Progenitor cell of endocrine pancreas (in vitro differentiated cells): Measurements from ENCODE around the gene CDHR3. TPM values are rescaled to one million over a fixed set of nuclear protein-coding genes. Genes with fewer than 3 reads are reported as not detected.

Experiments used
- DNase-seq: peaks from one replicate; pipeline ENCODE4 v3.0.0; 2021; ENCODE audit warnings: low spot score; ENCODE audit not compliant: unreplicated experiment
- H3K27ac Mint-ChIP-seq: 2 replicates; pipeline ENCODE4 v1.8.0; 2021; ENCODE audit warnings: mild to moderate bottlenecking, moderate library complexity, mixed read lengths
- H3K27me3 Mint-ChIP-seq: 2 replicates; pipeline ENCODE4 v1.8.0; 2021; ENCODE audit warnings: mixed read lengths
- H3K36me3 Mint-ChIP-seq: 2 replicates; pipeline ENCODE4 v1.8.0; 2022; ENCODE audit warnings: mixed read lengths; ENCODE audit not compliant: insufficient read depth
- H3K4me1 Mint-ChIP-seq: 2 replicates; pipeline ENCODE4 v1.8.0; 2021; ENCODE audit warnings: low read depth, mixed read lengths
- H3K4me3 Mint-ChIP-seq: 2 replicates; pipeline ENCODE4 v1.8.0; 2021; ENCODE audit warnings: low read depth, mild to moderate bottlenecking, moderate library complexity, mixed read lengths
- H3K9me3 Mint-ChIP-seq: 2 replicates; pipeline ENCODE4 v1.8.0; 2021; ENCODE audit warnings: low read depth, mixed read lengths
- CTCF ChIP-seq: fragments of 200-600 bp; sonication (generic); IDR thresholded peaks from one replicate; pipeline ENCODE4 v1.5.0; 2021; ENCODE audit warnings: antibody characterized with exemption, mild to moderate bottlenecking; ENCODE audit not compliant: unreplicated experiment
- total RNA-seq: library from RNA; stranded (reverse); gene quantifications from 2 replicates; pipeline ENCODE4 v1.2.1, GENCODE V29; 2021

Gene CDHR3
- total RNA-seq, 1 donor from 2014 or later = 15.7 TPM

- no peak overlapping the region for H3K4me3 Mint-ChIP-seq
- H3K36me3 Mint-ChIP-seq = no peaks in the 10 kb centered on the region
- TF ChIP-seq CTCF = no peak
- DNase-seq = no peak
- no peaks in the 10 kb centered on the region for H3K4me1 Mint-ChIP-seq
- H3K27ac Mint-ChIP-seq = no peak overlapping the region
- peaks cover 33% of the 10 kb centered on the region for H3K27me3 Mint-ChIP-seq
- no peaks in the 10 kb centered on the region for H3K9me3 Mint-ChIP-seq
These were observed 85.6 kb downstream of the CDHR3 start for GRCh38 chr7:106048706-106049020.

- H3K27ac Mint-ChIP-seq = no peak overlapping the region
- H3K4me3 Mint-ChIP-seq = no peak overlapping the region
- no peaks in the 10 kb centered on the region for H3K9me3 Mint-ChIP-seq
- H3K4me1 Mint-ChIP-seq = no peaks in the 10 kb centered on the region
- no peak for DNase-seq
- TF ChIP-seq CTCF = no peak
- no peaks in the 10 kb centered on the region for H3K36me3 Mint-ChIP-seq
- H3K27me3 Mint-ChIP-seq = peaks cover 35% of the 10 kb centered on the region
These were observed 86.2 kb downstream of the CDHR3 start for GRCh38 chr7:106049139-106049752.

- H3K9me3 Mint-ChIP-seq = no peaks in the 10 kb centered on the region
- no peak for TF ChIP-seq CTCF
- no peaks in the 10 kb centered on the region for H3K4me1 Mint-ChIP-seq
- DNase-seq = no peak
- no peak overlapping the region for H3K27ac Mint-ChIP-seq
- H3K27me3 Mint-ChIP-seq = peaks cover 32% of the 10 kb centered on the region
- no peak overlapping the region for H3K4me3 Mint-ChIP-seq
- no peaks in the 10 kb centered on the region for H3K36me3 Mint-ChIP-seq
These were observed 87.1 kb downstream of the CDHR3 start for GRCh38 chr7:106050002-106050745.

GRCh38 chr7:106050746-106051117, 87.7 kb downstream of the CDHR3 start:
- Mint-ChIP-seq H3K4me1 (no peaks in the 10 kb centered on the region), H3K4me3 (no peak overlapping the region), H3K27me3 (peaks cover 31% of the 10 kb centered on the region), H3K27ac (no peak overlapping the region), H3K36me3 (no peaks in the 10 kb centered on the region), H3K9me3 (no peaks in the 10 kb centered on the region)
- no peak for TF ChIP-seq CTCF
- no peak for DNase-seq

- TF ChIP-seq CTCF = no peak
- no peaks in the 10 kb centered on the region for H3K4me1 Mint-ChIP-seq
- peaks cover 26% of the 10 kb centered on the region for H3K27me3 Mint-ChIP-seq
- no peak for DNase-seq
- no peaks in the 10 kb centered on the region for H3K9me3 Mint-ChIP-seq
- H3K27ac Mint-ChIP-seq = no peak overlapping the region
- no peaks in the 10 kb centered on the region for H3K36me3 Mint-ChIP-seq
- no peak overlapping the region for H3K4me3 Mint-ChIP-seq
These were observed 89.6 kb downstream of the CDHR3 start for GRCh38 chr7:106052681-106053080.
